ENCODE data around the gene TAF6.

TAF6 gene

DNA sequence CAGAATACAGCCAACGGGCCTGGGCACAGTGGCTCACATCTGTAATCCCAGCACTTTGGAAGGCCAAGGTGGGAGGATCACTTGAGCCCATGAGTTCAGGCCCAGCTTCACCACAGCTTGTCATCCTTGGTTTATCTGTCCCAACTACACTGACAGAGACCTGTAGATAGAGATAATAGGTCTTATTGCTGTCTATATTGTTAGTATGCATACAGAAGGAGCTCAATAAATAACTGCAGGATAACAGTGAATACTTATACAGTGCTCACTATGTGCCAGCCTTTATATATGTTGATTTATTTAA is 1.5 kb upstream of the TAF6 start:
- no peak for DNase-seq

DNA sequence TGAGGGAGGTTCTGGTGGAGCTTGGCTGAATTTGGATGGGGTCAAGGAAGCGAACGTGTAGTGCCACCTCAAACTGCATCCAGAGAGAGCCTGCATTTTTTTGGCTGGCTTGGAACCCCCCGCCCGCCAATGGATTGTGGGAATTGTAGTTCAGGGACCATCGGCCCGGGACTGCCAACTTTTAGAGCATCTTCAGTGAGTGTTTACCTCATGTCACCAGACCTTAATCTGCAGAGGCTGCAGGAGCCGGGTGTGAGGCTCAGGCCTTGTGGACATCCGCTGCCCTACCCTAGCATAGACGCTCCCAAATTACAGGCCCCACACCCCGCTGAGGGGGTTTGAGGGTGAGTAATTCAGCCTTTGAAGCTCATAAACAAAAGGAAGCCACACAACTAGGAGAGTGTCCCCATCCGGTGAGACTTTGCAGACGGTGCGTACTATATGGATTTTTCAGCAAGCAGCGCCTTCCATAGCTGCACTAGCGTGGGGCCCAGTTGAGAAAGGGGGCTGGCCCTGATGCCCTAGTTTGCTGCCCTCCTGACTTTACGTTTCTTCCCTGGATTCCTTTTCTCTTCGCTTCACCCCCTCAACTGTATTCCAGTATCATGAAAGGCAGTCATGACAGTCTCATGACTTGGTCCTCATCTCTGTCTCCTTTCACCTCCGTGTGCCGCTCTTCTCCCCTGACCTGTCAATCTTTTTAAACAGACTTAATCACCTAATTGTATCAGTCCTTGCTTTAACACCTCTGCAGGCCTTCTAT is 993 bp upstream of the TAF6 start:
- peak; percentile 62 for DNase-seq

GRCh38 chr7:100118388-100119071 is 628 bp downstream of the TAF6 start:
- no peak for DNase-seq

DNA sequence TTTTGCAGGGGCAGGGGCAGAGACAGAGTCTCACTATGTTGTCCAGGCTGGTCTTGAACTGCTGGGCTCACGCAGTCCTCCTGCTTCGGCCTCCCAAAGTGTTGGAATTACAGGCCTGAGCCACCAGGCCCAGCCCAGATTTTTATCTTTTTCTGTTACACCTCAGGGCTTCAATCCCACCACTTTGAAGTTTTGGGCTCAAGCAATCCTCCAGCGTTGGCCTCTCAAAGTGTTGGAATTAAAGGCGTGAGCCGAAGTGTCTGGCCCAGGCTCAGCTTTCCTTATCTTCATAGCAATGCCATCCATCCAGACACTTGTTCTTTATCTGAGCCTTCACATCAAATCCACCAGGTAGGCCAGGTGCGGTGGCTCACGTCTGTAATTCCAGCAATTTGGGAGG is 4.1 kb downstream of the TAF6 start:
- no peak for DNase-seq

- DNase-seq = no peak
Observed at GRCh38 chr7:100111914-100112313, 7.2 kb downstream of the TAF6 start.

DNA sequence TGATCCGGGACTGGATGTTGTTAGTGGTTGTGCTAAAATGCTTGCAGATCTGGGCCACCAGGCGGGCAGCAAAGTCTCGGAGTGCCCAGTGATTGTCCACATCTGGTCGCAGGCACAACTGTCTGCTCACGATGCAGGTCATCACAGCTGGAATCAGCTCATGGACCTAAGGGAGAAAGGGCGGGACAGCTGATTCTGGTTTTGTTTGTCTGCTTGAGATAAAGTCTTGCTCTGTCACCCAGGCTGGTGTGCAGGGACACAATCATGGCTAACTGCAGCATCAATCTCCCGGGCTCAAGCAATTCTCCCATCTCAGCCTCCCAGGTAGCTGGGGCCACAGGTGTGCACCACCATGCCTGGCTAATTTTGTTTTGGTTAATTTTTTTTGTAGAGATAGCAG is 8.0 kb downstream of the TAF6 start:
- DNase-seq = no peak

DNA sequence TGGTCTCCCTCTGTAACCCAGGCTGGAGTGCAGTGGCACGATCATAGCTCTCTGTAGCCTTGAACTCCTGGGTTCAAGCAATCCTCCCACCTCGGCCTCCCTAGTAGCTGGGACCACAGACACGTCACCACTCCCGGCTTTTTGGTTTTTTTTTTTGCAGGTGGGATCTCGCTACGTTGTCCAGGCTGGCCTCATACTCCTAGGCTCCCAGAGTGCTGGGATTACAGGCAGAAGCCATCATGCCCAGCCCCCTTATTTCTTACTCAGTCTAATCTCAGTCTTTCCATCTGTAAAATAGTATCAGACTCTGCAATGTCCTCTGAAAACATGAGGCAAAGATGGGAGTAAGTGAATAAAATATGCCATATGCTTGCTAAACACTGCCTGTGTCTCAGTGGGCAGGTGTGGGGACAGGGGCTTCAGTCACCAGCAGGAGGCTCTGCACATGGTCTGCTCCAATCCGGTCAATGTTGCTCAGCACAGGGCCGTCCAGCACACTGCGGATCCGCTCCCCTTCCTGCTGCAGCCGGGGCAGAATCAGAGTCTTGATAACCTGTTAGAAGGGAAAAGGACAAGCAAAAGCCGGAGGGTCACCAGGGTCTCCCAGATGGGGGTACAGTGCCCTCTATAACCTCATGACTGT is 9.5 kb downstream of the TAF6 start:
- DNase-seq = no peak

- no peak for DNase-seq
Observed at GRCh38 chr7:100107890-100108289, 11.3 kb downstream of the TAF6 start.

- DNase-seq = no peak
Observed at GRCh38 chr7:100107125-100107737, 11.9 kb downstream of the TAF6 start.

DNA sequence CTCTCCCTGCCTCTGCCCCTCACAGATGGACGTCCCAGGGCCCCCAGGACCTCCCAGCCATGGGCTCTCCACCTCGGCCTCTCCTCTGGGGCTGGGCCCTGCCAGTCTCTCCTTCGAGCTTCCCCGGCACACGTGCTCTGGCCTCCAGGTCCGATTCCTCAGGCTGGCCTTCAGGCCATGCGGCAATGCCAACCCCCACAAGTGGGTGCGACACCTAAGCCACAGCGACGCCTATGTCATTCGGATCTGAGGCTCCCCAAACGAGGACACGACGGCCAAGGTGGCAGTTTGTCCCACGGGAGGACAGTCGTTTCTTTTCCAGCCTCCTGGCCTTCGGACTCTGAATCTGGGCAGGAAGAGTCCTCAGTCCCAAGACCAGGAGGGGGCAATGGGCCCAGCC is 12.5 kb downstream of the TAF6 start:
- DNase-seq = no peak

DNA sequence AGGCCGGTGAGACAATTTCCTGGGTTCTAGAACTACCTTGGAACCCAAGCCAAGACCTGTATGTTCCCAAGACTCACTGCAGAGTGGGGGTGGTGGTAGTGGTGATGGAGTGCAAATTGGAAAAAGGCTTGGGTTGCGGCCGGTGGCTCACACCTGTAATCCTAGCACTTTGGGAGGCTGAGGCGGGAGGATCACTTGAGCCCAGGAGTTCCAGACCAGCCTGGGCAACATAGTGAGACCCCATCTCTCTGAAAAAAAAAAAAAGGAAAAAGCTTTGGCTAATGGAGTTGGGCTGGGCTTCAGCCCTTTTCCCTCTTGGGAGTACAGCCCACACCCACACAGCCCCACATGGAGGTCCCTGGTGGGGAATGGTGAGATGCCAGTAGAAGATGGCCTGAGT is 13.6 kb downstream of the TAF6 start:
- DNase-seq = no peak

- DNase-seq = no peak
Observed at GRCh38 chr7:100102950-100103840, 16.0 kb downstream of the TAF6 start.

GRCh38 chr7:100101016-100101862 is 17.9 kb downstream of the TAF6 start, which contains the start of the genes AP4M1 and MCM7:
Gene AP4M1 (plus strand): TSS chr7:100101643. CDS start chr7:100101715, 72 bp downstream.
Gene MCM7 (minus strand): TSS chr7:100101397. CDS start chr7:100101294, 103 bp downstream.
- peak; percentile 97 for DNase-seq

GRCh38 chr7:100100420-100101015 is 18.6 kb downstream of the TAF6 start:
- DNase-seq = peak; percentile 73

DNA sequence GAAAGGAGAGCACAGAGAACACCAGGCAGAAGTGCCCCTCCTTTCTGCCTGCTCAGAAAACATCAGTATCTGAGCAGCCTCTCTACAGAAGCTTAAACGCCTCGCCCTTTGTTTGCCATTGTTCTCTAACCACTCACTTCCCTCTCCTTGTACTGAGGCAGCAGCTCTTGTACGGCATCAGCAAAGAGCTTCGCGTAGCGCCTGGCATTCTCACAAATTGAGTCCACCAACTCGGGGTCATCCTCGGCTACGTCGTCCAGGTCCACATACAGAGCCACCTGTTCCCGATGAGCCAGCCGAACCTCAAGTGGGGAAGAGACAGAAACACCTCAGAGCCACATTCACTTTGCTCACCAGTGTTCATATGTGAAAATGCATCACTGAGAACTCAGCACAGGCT is 19.7 kb downstream of the TAF6 start:
- DNase-seq = no peak

- no peak for DNase-seq
Observed at GRCh38 chr7:100098913-100099312, 20.2 kb downstream of the TAF6 start.

DNA sequence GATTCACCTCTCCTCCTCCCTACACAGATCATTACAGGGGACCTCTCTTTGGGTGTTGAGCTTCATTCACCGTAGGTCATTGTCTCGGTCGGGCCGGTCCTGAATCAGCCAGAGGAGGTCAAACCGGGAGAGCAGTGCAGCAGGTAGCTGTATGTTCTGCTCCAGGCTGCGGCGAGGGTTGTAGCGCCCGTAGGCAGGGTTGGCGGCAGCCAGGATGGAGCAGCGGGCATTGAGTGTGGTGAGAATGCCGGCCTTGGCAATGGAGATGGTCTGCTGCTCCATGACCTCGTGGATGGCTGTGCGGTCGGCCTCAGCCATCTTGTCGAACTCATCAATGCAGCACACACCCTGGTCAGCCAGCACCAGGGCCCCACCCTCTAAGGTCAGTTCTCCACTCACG is 23.5 kb downstream of the TAF6 start:
- no peak for DNase-seq

DNA sequence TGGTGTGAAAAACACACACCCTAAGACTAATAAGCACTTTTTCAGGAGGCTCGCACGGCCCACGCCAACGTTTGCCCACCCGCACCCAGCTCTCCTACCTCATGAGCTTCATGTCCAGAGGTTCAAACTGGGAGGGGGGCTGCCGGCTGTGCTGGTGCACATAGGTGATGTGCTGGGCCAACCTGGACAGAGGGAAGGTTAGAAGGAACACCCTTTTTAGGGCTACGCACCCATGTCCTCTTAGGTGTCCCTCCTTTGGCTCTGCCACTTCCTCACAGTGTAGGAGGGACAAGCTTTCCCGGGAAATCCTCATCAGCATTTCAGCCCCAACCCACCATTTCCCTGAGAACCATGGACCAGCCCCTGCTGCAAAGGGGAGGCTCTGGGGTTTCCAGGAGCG is 23.9 kb downstream of the TAF6 start:
- DNase-seq = no peak

GRCh38 chr7:100093925-100094486 is 25.2 kb downstream of the TAF6 start:
- DNase-seq = no peak

- no peak for DNase-seq
Observed at GRCh38 chr7:100093498-100093897, 25.7 kb downstream of the TAF6 start.

DNA sequence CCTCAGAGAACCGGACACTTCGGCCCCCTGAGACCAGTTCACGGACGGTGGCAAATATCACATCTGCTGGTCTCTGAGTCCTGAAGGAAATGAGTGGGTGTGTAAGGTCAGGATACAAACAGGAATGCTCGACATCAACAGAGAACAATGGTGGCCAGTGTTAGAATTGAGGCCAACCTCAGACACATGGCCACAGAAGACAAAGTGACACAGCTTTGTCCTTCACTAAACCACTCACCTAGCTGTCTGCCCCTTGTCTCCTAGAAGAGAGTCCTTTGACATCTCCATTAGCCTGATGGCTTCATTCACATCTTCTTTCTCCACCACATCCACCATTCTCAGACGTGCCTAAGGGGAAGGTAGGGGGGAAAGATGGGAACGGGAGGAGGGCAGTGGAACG is 26.1 kb downstream of the TAF6 start:
- no peak for DNase-seq

All from GOT3 (cell line).